Stimulated activated CD8-positive, alpha-beta memory T cell treated with anti-CD3 and anti-CD28 coated beads, Interleukin-15, amount 100 ng/mL, for 24 hours (primary cell): ENCODE data around the gene FAM222A.
"Not testable (repeated sequence)": the region's sequence is repeated elsewhere in the genome, so short reads cannot be mapped to it uniquely, and the experiment has no call there.

Source experiments
- DNase-seq: peaks from one replicate; pipeline ENCODE4 v3.0.0-alpha.2; 2020; ENCODE audit warnings: low read depth

Gene FAM222A

GRCh38 chr12:109693653-109694600 lies 19.7 kb upstream of the FAM222A start:
- DNase-seq, result no peak

GRCh38 chr12:109694629-109695028 lies 19.0 kb upstream of the FAM222A start:
- not testable (repeated sequence) for DNase-seq

GRCh38 chr12:109695416-109695815 lies 18.2 kb upstream of the FAM222A start:
- no peak for DNase-seq

- DNase-seq, result no peak
Measured at GRCh38 chr12:109695961-109696461, 17.6 kb upstream of the FAM222A start.

GRCh38 chr12:109696485-109697269 lies 16.9 kb upstream of the FAM222A start:
- DNase-seq, result no peak

- DNase-seq, result no peak
Measured at GRCh38 chr12:109697270-109697553, 16.4 kb upstream of the FAM222A start.

GRCh38 chr12:109697877-109698468 lies 15.7 kb upstream of the FAM222A start:
- no peak for DNase-seq

GRCh38 chr12:109698820-109699219 lies 14.8 kb upstream of the FAM222A start:
- DNase-seq, result no peak

GRCh38 chr12:109701064-109701463 lies 12.6 kb upstream of the FAM222A start:
- DNase-seq, result no peak

- no peak for DNase-seq
Measured at GRCh38 chr12:109702111-109702841, 11.3 kb upstream of the FAM222A start.

- no peak for DNase-seq
Measured at GRCh38 chr12:109703684-109704083, 9.9 kb upstream of the FAM222A start.

- no peak for DNase-seq
Measured at GRCh38 chr12:109704371-109705098, 9.1 kb upstream of the FAM222A start.

GRCh38 chr12:109705291-109705690 lies 8.3 kb upstream of the FAM222A start:
- DNase-seq, result no peak

GRCh38 chr12:109706398-109706746 lies 7.3 kb upstream of the FAM222A start:
- no peak for DNase-seq

GRCh38 chr12:109706747-109707469 lies 6.7 kb upstream of the FAM222A start:
- no peak for DNase-seq

- DNase-seq, result no peak
Measured at GRCh38 chr12:109707470-109707821, 6.2 kb upstream of the FAM222A start.

- no peak for DNase-seq
Measured at GRCh38 chr12:109708939-109709338, 4.7 kb upstream of the FAM222A start.

- DNase-seq, result no peak
Measured at GRCh38 chr12:109709401-109709991, 4.1 kb upstream of the FAM222A start.

- no peak for DNase-seq
Measured at GRCh38 chr12:109710205-109710746, 3.3 kb upstream of the FAM222A start.
